Stimulated activated CD4-positive, alpha-beta T cell treated with anti-CD3 and anti-CD28 coated beads, Interleukin-1b, Interleukin-23, amount 100 ng/mL, for 4 hours (primary cell): ENCODE data around the gene RIN2.

ENCODE experiments used
- DNase-seq, 2 donors: peaks; one replicate each; pipeline ENCODE4 v3.0.0-alpha.2; 2020; ENCODE audit warnings: low read depth in 2 of 2

RIN2 gene, protein sequence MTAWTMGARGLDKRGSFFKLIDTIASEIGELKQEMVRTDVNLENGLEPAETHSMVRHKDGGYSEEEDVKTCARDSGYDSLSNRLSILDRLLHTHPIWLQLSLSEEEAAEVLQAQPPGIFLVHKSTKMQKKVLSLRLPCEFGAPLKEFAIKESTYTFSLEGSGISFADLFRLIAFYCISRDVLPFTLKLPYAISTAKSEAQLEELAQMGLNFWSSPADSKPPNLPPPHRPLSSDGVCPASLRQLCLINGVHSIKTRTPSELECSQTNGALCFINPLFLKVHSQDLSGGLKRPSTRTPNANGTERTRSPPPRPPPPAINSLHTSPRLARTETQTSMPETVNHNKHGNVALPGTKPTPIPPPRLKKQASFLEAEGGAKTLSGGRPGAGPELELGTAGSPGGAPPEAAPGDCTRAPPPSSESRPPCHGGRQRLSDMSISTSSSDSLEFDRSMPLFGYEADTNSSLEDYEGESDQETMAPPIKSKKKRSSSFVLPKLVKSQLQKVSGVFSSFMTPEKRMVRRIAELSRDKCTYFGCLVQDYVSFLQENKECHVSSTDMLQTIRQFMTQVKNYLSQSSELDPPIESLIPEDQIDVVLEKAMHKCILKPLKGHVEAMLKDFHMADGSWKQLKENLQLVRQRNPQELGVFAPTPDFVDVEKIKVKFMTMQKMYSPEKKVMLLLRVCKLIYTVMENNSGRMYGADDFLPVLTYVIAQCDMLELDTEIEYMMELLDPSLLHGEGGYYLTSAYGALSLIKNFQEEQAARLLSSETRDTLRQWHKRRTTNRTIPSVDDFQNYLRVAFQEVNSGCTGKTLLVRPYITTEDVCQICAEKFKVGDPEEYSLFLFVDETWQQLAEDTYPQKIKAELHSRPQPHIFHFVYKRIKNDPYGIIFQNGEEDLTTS

DNA sequence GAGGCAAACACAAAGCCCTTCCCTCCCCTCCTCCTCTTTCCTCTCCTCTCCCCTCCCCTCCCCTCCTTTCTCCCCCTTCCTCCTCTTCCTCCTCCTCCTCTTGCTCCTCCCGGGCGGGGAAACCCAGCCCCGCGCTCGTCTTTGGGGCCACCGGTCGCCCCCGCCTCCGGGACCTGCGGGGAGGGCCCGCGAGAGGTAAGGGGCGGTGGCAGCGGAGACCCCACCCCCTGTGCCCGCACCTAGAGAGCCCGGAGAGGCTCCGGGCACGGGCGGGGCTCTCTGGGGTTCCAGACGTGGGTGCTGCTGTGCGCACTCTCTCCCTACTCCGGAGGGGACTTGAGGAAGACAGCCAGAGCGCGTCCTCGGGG is at the start of gene RIN2:
TSS of gene RIN2 (plus strand) at position 126 of the 368 bp plus-strand sequence. CDS start 131,344 bp downstream, outside the sequence.
- no peak for DNase-seq

- no peak for DNase-seq
Measured at GRCh38 chr20:19709635-19710335, 48.3 kb upstream of the RIN2 start.

- DNase-seq, result no peak
Measured at GRCh38 chr20:19710336-19711120, 47.5 kb upstream of the RIN2 start.

DNA sequence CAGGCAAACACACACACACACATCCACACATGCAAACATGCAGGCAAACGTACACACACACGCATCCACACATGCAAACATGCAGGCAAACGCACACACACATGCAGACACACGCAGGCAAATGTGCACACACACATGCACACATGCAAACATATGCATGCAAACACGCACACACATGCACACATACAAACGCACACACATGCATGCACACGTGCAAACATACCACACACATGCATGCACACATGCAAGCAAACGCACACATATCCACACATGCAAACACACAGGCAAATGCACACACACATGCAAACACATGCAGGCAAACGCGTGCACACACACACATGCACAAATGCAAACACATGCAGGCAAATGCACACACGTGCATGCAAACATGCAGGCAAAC is 46.9 kb upstream of the RIN2 start:
- DNase-seq, result no peak

DNA sequence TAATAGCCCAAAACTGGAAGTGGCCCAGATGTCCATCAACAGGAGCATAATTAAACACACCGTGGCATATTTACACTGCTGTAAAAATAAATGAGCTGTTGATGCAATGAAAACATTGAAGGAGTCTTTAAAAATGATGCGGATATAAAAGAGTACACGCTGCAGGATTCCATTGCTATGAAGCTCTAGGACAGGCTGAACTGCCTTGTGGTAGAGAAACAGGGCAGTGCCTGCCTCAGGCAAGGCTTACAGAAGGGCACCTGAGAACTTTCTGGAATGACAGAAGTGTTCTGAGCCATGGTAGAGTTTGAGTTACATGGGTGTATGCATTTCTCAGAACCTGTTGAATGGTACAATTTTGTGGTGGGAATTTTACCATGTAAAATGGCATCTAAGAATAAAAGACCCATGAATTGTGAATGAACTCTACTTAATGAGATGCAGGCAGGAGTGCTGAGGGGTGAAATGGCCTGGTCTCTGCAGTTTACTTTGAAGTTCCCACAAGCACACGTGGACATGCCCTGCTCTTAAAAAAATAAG is 45.3 kb upstream of the RIN2 start:
- DNase-seq, result no peak

DNA sequence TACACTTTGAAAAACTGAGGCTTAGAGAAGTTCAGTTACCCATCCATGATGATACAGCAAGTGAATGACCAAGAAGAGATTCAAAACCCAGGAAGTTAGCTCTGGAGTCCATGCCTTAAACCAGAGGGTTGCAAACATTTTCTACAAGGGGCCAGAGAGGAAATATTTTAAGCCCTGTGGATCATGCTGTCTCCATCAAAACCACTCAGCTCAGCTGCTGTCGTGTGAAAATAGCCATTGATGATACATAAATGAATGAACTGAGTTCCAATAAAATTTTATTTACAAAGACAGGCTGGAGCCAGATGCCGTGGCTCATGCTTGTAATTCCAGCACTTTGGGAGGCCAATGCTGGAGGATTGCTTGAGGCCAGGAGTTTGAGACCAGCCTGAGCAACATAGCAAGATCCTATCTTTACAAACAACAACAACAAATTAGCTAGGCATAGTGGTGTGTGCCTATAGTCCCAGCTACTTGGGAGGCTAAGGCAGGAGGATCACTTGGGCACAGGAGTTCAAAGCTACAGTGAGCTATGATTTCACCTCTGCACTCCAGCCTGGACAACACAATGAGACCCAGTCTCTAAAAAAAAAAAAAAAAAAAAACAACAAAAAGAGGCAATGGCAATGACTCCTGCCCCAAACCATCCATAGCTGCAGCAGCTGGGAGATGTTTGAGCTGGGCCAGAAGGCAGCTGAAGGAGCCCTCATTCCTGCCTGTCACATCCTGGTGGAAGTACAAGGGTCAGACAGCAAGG is 44.1 kb upstream of the RIN2 start:
- no peak for DNase-seq

- DNase-seq, result no peak
Measured at GRCh38 chr20:19714579-19714840, 43.5 kb upstream of the RIN2 start.

GRCh38 chr20:19715986-19716385 is 42.1 kb upstream of the RIN2 start:
- DNase-seq, result no peak

DNA sequence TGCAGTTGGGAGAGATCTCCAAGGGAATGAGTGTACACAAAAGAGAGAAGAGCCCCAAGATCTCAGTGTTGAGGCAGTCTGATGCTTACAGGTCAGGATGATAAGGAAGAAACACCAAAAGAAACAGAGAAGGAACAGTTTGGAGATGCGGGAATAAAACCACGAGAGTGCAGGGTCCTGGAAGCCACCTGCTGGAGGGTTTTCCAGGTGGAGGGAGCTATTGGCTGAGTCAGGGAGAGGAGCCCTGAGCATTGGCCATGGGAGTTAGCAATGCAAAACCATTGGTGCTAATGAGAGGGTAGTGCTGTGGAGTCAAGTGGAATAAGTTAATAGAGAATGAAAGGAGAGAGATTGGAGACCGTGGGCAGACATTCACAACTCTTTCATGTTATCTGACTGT is 39.2 kb upstream of the RIN2 start:
- no peak for DNase-seq

GRCh38 chr20:19720991-19721390 is 37.1 kb upstream of the RIN2 start:
- DNase-seq, result no peak

GRCh38 chr20:19723051-19723450 is 35.0 kb upstream of the RIN2 start:
- DNase-seq, result no peak

GRCh38 chr20:19723813-19724430 is 34.1 kb upstream of the RIN2 start:
- no peak for DNase-seq

DNA sequence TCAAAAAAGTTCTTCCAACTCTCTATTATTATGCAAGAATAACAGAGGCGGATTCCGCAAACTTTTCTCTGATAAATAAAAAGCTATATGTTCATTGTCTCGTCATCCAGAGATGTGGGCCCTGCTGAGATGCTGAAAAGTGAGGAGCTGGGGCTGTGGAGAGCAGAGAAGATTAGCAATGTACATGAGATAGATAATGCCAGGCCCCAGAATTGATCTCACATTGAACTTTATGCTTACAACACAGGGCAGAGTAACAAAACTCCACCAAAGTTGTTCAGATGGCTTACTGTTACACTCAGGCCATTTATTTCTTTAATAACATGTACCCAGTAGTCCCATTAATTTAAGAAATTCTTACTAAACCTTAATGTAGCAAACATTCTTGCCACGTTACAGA is 32.7 kb upstream of the RIN2 start:
- DNase-seq, result no peak

DNA sequence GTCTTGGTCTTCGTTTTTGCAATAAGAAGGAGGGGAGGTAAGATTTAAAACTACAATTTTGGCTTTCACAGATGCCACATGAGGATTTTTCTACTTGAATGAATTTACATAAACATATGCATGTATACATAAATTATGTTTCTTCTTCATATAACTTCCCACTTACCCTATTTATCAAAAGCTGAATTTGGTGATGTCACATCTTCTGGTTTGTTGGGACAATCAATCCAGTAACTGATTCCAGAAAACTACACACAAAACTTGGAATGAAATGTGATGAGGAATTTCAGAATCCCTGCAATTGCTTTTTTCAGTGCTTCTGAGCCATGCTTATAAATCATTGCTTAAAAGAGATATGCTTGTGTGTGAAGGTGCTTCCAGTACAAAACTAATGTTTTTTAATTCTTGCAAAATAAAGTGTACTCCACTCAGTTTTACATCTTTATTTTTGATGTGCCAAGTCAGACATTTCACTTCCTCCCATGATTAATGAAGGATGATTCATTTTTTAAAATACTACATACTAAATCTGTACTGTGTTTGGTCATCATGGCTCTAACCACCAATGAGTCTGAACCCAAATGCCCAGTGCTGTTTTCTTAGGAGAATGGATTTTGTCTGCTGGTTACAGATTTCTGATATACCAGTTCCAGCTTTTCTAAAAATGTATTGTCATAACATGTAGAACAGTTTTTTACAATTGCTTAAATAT is 32.1 kb upstream of the RIN2 start:
- no peak for DNase-seq

DNA sequence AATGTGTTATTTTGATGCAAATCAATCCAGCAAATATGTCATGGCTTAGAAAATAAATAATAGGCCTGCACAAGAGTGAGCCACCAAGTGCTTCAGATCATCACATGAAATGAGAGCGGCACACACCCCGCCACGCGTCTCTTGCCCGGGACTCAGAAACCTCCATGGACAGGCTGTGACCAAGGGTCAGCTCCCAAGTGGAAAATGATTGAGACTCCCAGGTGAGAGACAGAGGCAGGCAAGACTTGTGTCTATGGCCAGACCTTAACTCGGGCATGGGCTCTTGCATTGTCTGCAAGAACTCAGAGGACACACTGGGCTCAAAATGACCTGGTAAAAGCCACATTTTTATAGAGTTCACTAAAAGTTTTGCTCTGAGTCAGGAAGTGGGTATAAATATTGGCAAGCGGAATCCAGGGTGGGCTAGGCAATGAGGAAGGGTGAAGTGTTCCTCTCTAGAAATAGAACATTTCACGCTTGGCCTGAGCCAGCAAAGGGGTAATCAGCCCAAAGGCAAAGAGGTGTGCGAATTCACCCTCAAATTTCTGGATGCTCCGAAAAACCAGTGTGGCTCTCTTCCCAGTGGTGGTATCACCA is 30.7 kb upstream of the RIN2 start:
- DNase-seq, result no peak

DNA sequence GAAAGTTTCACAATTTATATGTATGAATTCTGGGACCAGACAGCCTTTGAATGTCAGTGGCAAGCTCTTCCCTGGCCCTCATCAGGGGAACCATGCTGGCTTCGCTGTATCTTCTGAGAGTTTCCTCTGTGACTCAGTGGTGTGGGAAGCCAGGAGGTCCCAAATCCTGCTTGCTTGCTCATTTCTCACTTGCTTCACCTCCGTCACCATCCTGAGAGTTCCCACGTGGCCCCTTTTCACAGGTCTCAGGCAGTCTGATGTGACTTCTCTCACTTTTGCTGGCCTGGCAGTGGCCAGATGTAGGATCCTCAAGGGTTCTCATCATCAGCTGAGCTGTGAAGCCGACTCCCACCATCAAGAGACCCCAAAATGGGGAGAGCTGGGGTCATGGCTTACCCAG is 28.4 kb upstream of the RIN2 start:
- no peak for DNase-seq

- no peak for DNase-seq
Measured at GRCh38 chr20:19730706-19731105, 27.4 kb upstream of the RIN2 start.

- no peak for DNase-seq
Measured at GRCh38 chr20:19734811-19735210, 23.2 kb upstream of the RIN2 start.

DNA sequence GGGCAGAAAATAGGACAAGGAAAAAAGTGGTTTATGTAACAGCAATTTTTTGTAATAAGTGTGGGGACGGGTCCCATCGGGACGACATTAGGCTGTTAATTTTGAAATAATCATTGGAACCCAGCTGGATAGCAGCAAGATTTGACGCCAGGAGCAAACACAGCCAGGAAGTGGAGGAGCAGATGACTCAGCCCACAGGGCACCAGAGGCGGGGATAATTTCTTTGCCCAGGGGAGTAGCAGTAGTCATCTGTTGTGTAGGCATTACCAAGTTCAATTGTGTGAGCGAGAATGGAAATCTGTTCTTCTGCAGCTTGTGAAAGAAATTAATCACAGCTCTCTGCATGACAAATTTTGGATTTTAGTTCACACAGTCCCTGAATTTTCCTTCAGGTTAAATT is 22.6 kb upstream of the RIN2 start:
- no peak for DNase-seq
